ENCODE measurements around the gene CDK12.

DNA sequence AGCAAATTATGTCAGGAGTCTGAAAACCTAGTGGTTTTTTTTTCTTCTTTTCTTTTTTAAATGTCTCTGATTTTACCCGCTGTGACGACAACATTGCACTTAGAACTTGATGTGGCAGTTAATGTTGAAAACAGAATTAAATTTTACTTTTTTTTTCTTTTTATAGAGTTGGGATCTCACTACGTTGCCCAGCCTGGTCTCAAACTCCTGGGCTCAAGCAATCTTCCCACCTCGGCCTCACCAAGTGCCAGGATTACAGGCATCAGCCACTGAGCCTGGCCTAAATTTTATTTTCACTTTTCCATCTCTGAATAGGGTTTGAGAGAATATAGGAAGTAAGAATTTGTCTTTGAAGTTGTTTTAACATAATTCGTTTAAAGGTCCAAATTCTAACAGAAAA, 52.6 kb downstream of the CDK12 start:
- TF ChIP-seq RAD21 (IDR thresholded peaks at IDR 0.05; ENCODE audit: low read length) (no peak), POLR2AphosphoS5 (IDR thresholded peaks at IDR 0.05; ENCODE audit: low read depth, low read length) (no peak), TEAD4 (IDR thresholded peaks at IDR 0.05; ENCODE audit: borderline replicate concordance, insufficient read depth) (no peak), JUND (IDR thresholded peaks at IDR 0.05) (no peak), RCOR1 (IDR thresholded peaks at IDR 0.05; ENCODE audit: low read length) (no peak), SIN3A (IDR thresholded peaks at IDR 0.05; ENCODE audit: borderline replicate concordance, low read depth, low read length) (no peak), CHD2 (IDR thresholded peaks at IDR 0.05; ENCODE audit: low read length, partially characterized antibody) (no peak)
- TF ChIP-seq, protein P1, sequence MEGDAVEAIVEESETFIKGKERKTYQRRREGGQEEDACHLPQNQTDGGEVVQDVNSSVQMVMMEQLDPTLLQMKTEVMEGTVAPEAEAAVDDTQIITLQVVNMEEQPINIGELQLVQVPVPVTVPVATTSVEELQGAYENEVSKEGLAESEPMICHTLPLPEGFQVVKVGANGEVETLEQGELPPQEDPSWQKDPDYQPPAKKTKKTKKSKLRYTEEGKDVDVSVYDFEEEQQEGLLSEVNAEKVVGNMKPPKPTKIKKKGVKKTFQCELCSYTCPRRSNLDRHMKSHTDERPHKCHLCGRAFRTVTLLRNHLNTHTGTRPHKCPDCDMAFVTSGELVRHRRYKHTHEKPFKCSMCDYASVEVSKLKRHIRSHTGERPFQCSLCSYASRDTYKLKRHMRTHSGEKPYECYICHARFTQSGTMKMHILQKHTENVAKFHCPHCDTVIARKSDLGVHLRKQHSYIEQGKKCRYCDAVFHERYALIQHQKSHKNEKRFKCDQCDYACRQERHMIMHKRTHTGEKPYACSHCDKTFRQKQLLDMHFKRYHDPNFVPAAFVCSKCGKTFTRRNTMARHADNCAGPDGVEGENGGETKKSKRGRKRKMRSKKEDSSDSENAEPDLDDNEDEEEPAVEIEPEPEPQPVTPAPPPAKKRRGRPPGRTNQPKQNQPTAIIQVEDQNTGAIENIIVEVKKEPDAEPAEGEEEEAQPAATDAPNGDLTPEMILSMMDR (IDR thresholded peaks at IDR 0.05), result no peak
- TF ChIP-seq, protein P2, sequence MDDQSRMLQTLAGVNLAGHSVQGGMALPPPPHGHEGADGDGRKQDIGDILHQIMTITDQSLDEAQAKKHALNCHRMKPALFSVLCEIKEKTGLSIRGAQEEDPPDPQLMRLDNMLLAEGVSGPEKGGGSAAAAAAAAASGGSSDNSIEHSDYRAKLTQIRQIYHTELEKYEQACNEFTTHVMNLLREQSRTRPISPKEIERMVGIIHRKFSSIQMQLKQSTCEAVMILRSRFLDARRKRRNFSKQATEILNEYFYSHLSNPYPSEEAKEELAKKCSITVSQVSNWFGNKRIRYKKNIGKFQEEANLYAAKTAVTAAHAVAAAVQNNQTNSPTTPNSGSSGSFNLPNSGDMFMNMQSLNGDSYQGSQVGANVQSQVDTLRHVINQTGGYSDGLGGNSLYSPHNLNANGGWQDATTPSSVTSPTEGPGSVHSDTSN (IDR thresholded peaks at IDR 0.05), result no peak

Data from SK-N-SH (cell line).